IMR-90 (cell line): Measurements from ENCODE around the gene FUCA2. TPM values are rescaled to one million over a fixed set of nuclear protein-coding genes. Genes with fewer than 3 reads are reported as not detected.

Source experiments
- ATAC-seq: fragments of 200-7000 bp; cut with Tn5 transposase; 2 replicates; pipeline ENCODE4 v1.9.1; 2020; ENCODE audit warnings: low read depth, mild to moderate bottlenecking, moderate library complexity
- BruUV-seq: library from RNA; stranded (reverse); fragments of 400-500 nt; replicated peaks from 2 replicates; lab custom pipeline; 2021; lab: Mats Ljungman, UMichigan
- CTCF ChIA-PET: fragments of 300-600 bp; formaldehyde crosslinking; extraction: SDS; loops from one replicate; lab custom pipeline; 2021; ENCODE audit warnings: antibody characterized with exemption; lab: Yijun Ruan, JAX
- POLR2A ChIA-PET: fragments of 300-600 bp; sonication (Branson Sonifier 250); formaldehyde crosslinking; loops from one replicate; lab custom pipeline; 2022; ENCODE audit warnings: antibody characterized with exemption; ENCODE audit not compliant: unreplicated experiment; lab: Charles Lee
- DNase-seq: peaks from one replicate; pipeline ENCODE4 v3.0.0; 2013
- H2AFZ ChIP-seq: replicated peaks from 2 replicates; pipeline ENCODE3; 2013; ENCODE audit warnings: low read length, mild to moderate bottlenecking; ENCODE audit not compliant: poor library complexity
- H2AK5ac ChIP-seq: 2 replicates; pipeline ENCODE4 v1.6.1; 2013; ENCODE audit warnings: low read depth, low read length, inconsistent platforms
- H2AK9ac ChIP-seq: replicated peaks from 2 replicates; pipeline ENCODE3; 2013; ENCODE audit warnings: mild to moderate bottlenecking, low read depth, low read length, moderate library complexity; ENCODE audit not compliant: poor library complexity
- H2BK120ac ChIP-seq: 2 replicates; pipeline ENCODE4 v1.6.1; 2013; ENCODE audit warnings: low read depth, low read length, inconsistent platforms
- H2BK15ac ChIP-seq: 3 replicates; pipeline ENCODE4 v1.6.1; 2013; ENCODE audit warnings: low read depth, low read length, inconsistent platforms
- H2BK20ac ChIP-seq: 2 replicates; pipeline ENCODE4 v1.6.1; 2013; ENCODE audit warnings: low read depth, mild to moderate bottlenecking, inconsistent platforms, low read length, moderate library complexity
- H2BK5ac ChIP-seq: 2 replicates; pipeline ENCODE4 v1.6.1; 2013; ENCODE audit warnings: mild to moderate bottlenecking, low read depth, low read length, inconsistent platforms; ENCODE audit not compliant: poor library complexity, severe bottlenecking
- H3K14ac ChIP-seq: replicated peaks from 2 replicates; pipeline ENCODE4 v1.6.1; 2013; ENCODE audit warnings: low read depth, low read length, inconsistent platforms
- H3K18ac ChIP-seq: 2 replicates; pipeline ENCODE4 v1.6.1; 2013; ENCODE audit warnings: low read depth, low read length, control low read depth
- H3K23ac ChIP-seq: 2 replicates; pipeline ENCODE4 v1.6.1; 2013; ENCODE audit warnings: low read depth, low read length, inconsistent platforms
- H3K27ac ChIP-seq: 2 replicates; pipeline ENCODE4 v1.5.1; 2013; ENCODE audit warnings: mild to moderate bottlenecking, control low read depth, low read length; ENCODE audit not compliant: insufficient read depth
- H3K27me3 ChIP-seq: 2 replicates; pipeline ENCODE4 v1.6.1; 2013; ENCODE audit warnings: low read length; ENCODE audit not compliant: control insufficient read depth, insufficient read depth
- H3K36me3 ChIP-seq: 2 replicates; pipeline ENCODE4 v1.6.1; 2013; ENCODE audit warnings: low read length, mixed read lengths; ENCODE audit not compliant: control insufficient read depth, insufficient read depth
- H3K4ac ChIP-seq: 2 replicates; pipeline ENCODE4 v1.6.1; 2013; ENCODE audit warnings: low read depth, low read length, inconsistent platforms
- H3K4me1 ChIP-seq: 2 replicates; pipeline ENCODE4 v1.6.1; 2013; ENCODE audit warnings: low read length, mixed read lengths; ENCODE audit not compliant: control insufficient read depth, insufficient read depth
- H3K4me2 ChIP-seq: 2 replicates; pipeline ENCODE4 v1.6.1; 2013; ENCODE audit warnings: low read depth, mild to moderate bottlenecking, control low read depth, low read length, moderate library complexity
- H3K4me3 ChIP-seq: 2 replicates; pipeline ENCODE4 v1.5.1; 2013; ENCODE audit warnings: low read depth, mild to moderate bottlenecking, control low read depth, low read length, moderate library complexity; ENCODE audit not compliant: insufficient read depth
- H3K56ac ChIP-seq: 2 replicates; pipeline ENCODE4 v1.6.1; 2013; ENCODE audit warnings: low read length, inconsistent platforms; ENCODE audit not compliant: insufficient read depth; ENCODE audit errors: extremely low read depth
- H3K79me1 ChIP-seq, 2 experiments: 2 replicates each; pipeline ENCODE4 v1.6.1; 2013; ENCODE audit warnings: low read length in 2 of 2, inconsistent platforms in 1 of 2, low read depth in 1 of 2
- H3K9ac ChIP-seq: 2 replicates; pipeline ENCODE4 v1.6.1; 2013; ENCODE audit warnings: low read depth, low read length, control low read depth
- H3K9me1 ChIP-seq: 2 replicates; pipeline ENCODE4 v1.6.1; 2013; ENCODE audit warnings: low read length, inconsistent platforms; ENCODE audit not compliant: insufficient read depth
- H3K9me3 ChIP-seq: 2 replicates; pipeline ENCODE4 v1.6.1; 2013; ENCODE audit warnings: low read length; ENCODE audit not compliant: control insufficient read depth, insufficient read depth
- H4K20me1 ChIP-seq: 2 replicates; pipeline ENCODE4 v1.6.1; 2013; ENCODE audit warnings: low read length, inconsistent platforms; ENCODE audit not compliant: insufficient read depth
- H4K5ac ChIP-seq: 2 replicates; pipeline ENCODE4 v1.6.1; 2013; ENCODE audit warnings: mild to moderate bottlenecking, low read depth, low read length, control low read depth
- H4K8ac ChIP-seq, 2 experiments: 2 replicates each; pipeline ENCODE4 v1.6.1; 2013; ENCODE audit warnings: low read depth in 2 of 2, low read length in 2 of 2, control low read depth in 1 of 2, inconsistent platforms in 1 of 2
- H4K91ac ChIP-seq: 2 replicates; pipeline ENCODE4 v1.6.1; 2013; ENCODE audit warnings: low read depth, low read length, inconsistent platforms; ENCODE audit not compliant: insufficient read depth
- BHLHE40 ChIP-seq: fragments of 150-350 bp; IDR thresholded peaks from 2 replicates; pipeline ENCODE4 v1.6.1; 2016; ENCODE audit warnings: mild to moderate bottlenecking, low read depth, low read length
- CEBPB ChIP-seq: IDR thresholded peaks from 2 replicates; pipeline ENCODE4 v1.6.1; 2012; ENCODE audit warnings: low read depth, low read length, improper control_type of control experiment
- CHD1 ChIP-seq: IDR thresholded peaks from 2 replicates; pipeline ENCODE4 v1.6.1; 2012; ENCODE audit warnings: low read depth, low read length, improper control_type of control experiment
- MAFK ChIP-seq: IDR thresholded peaks from 2 replicates; pipeline ENCODE4 v1.6.1; 2012; ENCODE audit warnings: low read depth, low read length, improper control_type of control experiment
- WGBS, 2 experiments: methylation state at CpG; one replicate each; pipeline versions ENCODE4 v1.1.5 to v1.1.7; 2013; ENCODE audit warnings: missing lambda C conversion rate in 2 of 2; ENCODE audit not compliant: insufficient read length in 1 of 2; ENCODE audit errors: extremely low coverage in 2 of 2; 5-methylcytosine and 5-hydroxymethylcytosine counted together
- dilution Hi-C: fragments of 300-500 bp; cut with HindIII; formaldehyde crosslinking; loops from one replicate; pipeline ENCODE4 v1.14.3; 2018; ENCODE audit warnings: low sequenced_read_pairs; ENCODE audit not compliant: unreplicated experiment
- in situ Hi-C: fragments of 300-500 bp; cut with MboI; formaldehyde crosslinking; loops from 3 replicates; pipeline ENCODE4 v1.14.3; 2019; ENCODE audit warnings: low sequenced_read_pairs, inconsistent platforms, mixed read lengths
- intact Hi-C: fragments of 100-400 bp; cut with micrococcal nuclease; formaldehyde crosslinking; loops from 2 replicates; pipeline ENCODE4 v1.10.0; 2022
- polyA plus RNA-seq, 3 experiments: library from polyadenylated mRNA; depleted of rRNA; stranded (reverse); fragments of >200 nt; gene quantifications; 2 replicates each; pipeline ENCODE4 v1.2.3, GENCODE V29; 2012; ENCODE audit warnings: low replicate concordance in 1 of 3
- total RNA-seq: library from RNA; depleted of rRNA; stranded (reverse); fragments of >200 nt; gene quantifications from 2 replicates; pipeline ENCODE4 v1.2.3, GENCODE V29; 2012

The FUCA2 gene
- total and polyA plus RNA-seq, 2 of the 4 experiments (the other 2 are of a cell fraction) = 44.1 to 47.4 TPM

DNA sequence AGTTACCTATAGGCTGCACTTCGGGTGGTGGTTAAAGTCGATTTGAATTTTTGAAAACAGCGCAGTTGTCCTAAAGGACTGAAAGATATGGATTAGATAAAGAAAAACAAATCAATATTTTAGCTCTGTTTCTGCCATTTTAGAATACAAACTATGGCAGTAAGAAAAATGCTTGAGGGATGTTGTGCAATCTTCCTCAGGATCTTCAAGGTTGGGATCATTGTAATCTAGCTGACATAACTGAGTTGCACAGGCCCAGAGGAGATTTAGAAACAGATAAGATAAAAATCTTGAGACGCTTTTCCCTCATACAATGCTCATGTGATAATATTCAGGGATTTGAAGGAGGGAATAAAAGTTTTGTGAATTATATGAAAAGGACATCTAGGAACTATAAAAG, 60.0 kb downstream of the FUCA2 start:
- POLR2A ChIA-PET = no interaction called here
- CTCF ChIA-PET = interaction anchor here (0.5 kb wide), 1 partner anchor 115 kb away, joined by 4 read pairs; no protein-coding TSS in a partner anchor
- H3K4me2 ChIP-seq = peak overlapping the region; percentile 92
- H3K36me3 ChIP-seq = peaks cover 2% of the 10 kb centered on the region; the same call in 1 of the 2 replicates
- peaks cover 4% of the 10 kb centered on the region for H3K4me1 ChIP-seq
- no peaks in the 10 kb centered on the region for H3K27me3 ChIP-seq
- peak overlapping the region; percentile 87; the same call in 1 of the 2 replicates for H3K9ac ChIP-seq
- peak overlapping the region; percentile 75; the same call in 1 of the 2 replicates for H3K4me3 ChIP-seq
- no CpG with 5 or more reads among the region's 4 CpGs for WGBS, 2 experiments
- peak overlapping the region; percentile 34 to 37; a peak in 2 of 4 replicates for H4K8ac ChIP-seq
- dilution Hi-C loops (no loop called here), intact Hi-C loops (loop anchor here (5.0 kb wide), 1 partner anchor 106 kb away; no protein-coding TSS in a partner anchor), in situ Hi-C loops (no loop called here)
- H3K9me3 ChIP-seq = no peaks in the 10 kb centered on the region
- no peak overlapping the region for H4K91ac ChIP-seq
- no peak overlapping the region for H2BK20ac ChIP-seq
- no peak overlapping the region for H2AK9ac ChIP-seq
- H2BK15ac ChIP-seq = no peak overlapping the region
- H3K79me1 ChIP-seq = peaks cover 11 to 42% of the 10 kb centered on the region in 2 experiments; a peak in 3 of 4 replicates
- peak; percentile 90 for TF ChIP-seq CEBPB
- TF ChIP-seq CHD1 = no peak
- TF ChIP-seq MAFK = no peak
- no peak for TF ChIP-seq BHLHE40
- ATAC-seq (no peak), DNase-seq (no peak)
- no peak overlapping the region for H3K23ac ChIP-seq
- no TSS peak for BruUV-seq
- no peak overlapping the region for H2BK120ac ChIP-seq
- H3K9me1 ChIP-seq = no peaks in the 10 kb centered on the region
- H4K5ac ChIP-seq = no peak overlapping the region
- no peak overlapping the region for H3K4ac ChIP-seq
- no peaks in the 10 kb centered on the region for H4K20me1 ChIP-seq
- 0 out of 2 replicates have a peak overlapping the region, but pooled peaks have one; percentile 78 for H3K14ac ChIP-seq
- H2BK5ac ChIP-seq = no peak overlapping the region
- H2AK5ac ChIP-seq = no peak overlapping the region
- H2AFZ ChIP-seq = no peak overlapping the region
- no peak overlapping the region for H3K56ac ChIP-seq
- H3K18ac ChIP-seq = no peak overlapping the region
- H3K27ac ChIP-seq = no peak overlapping the region
